Stimulated activated CD8-positive, alpha-beta memory T cell treated with anti-CD3 and anti-CD28 coated beads, Interleukin-7, amount 100 ng/mL, for 4 hours (primary cell): ENCODE data around the gene SLC23A2.
"Not testable (repeated sequence)": the region's sequence is repeated elsewhere in the genome, so short reads cannot be mapped to it uniquely, and the experiment has no call there.

Source experiments
- DNase-seq, 2 donors: peaks; one replicate each; pipeline ENCODE4 v3.0.0-alpha.2; 2020; ENCODE audit warnings: low read depth in 2 of 2

The SLC23A2 gene

GRCh38 chr20:4902788-4903187 lies 98.5 kb downstream of the SLC23A2 start:
- no peak for DNase-seq

GRCh38 chr20:4901031-4901818 lies 100.1 kb downstream of the SLC23A2 start:
- DNase-seq = no peak

- no peak for DNase-seq
Observed at GRCh38 chr20:4898282-4899244, 102.7 kb downstream of the SLC23A2 start.

GRCh38 chr20:4897600-4897999 lies 103.7 kb downstream of the SLC23A2 start:
- DNase-seq = no peak

GRCh38 chr20:4896971-4897497 lies 104.3 kb downstream of the SLC23A2 start:
- no peak for DNase-seq

- no peak for DNase-seq
Observed at GRCh38 chr20:4896119-4896702, 105.1 kb downstream of the SLC23A2 start.

GRCh38 chr20:4894981-4895381 lies 106.3 kb downstream of the SLC23A2 start:
- DNase-seq = no peak

GRCh38 chr20:4894409-4894808 lies 106.9 kb downstream of the SLC23A2 start:
- DNase-seq = no peak

- DNase-seq = no peak
Observed at GRCh38 chr20:4893709-4894108, 107.6 kb downstream of the SLC23A2 start.

GRCh38 chr20:4891997-4892396 lies 109.3 kb downstream of the SLC23A2 start:
- DNase-seq = no peak

GRCh38 chr20:4891190-4891763 lies 110.0 kb downstream of the SLC23A2 start:
- no peak for DNase-seq

- DNase-seq = no peak
Observed at GRCh38 chr20:4889446-4889845, 111.9 kb downstream of the SLC23A2 start.

- DNase-seq = no peak
Observed at GRCh38 chr20:4887586-4887985, 113.7 kb downstream of the SLC23A2 start.

GRCh38 chr20:4886771-4887527 lies 114.4 kb downstream of the SLC23A2 start:
- DNase-seq = no peak

GRCh38 chr20:4885877-4886276 lies 115.4 kb downstream of the SLC23A2 start:
- no peak for DNase-seq

GRCh38 chr20:4883546-4883945 lies 117.8 kb downstream of the SLC23A2 start:
- no peak for DNase-seq

- DNase-seq = no peak
Observed at GRCh38 chr20:4883051-4883450, 118.3 kb downstream of the SLC23A2 start.

- DNase-seq = no peak
Observed at GRCh38 chr20:4881006-4881730, 120.1 kb downstream of the SLC23A2 start.

GRCh38 chr20:4880051-4880450 lies 121.3 kb downstream of the SLC23A2 start:
- DNase-seq = no peak

GRCh38 chr20:4878099-4878498 lies 123.2 kb downstream of the SLC23A2 start:
- DNase-seq = not testable (repeated sequence)
